ENCODE data around the gene NUDT6.

The NUDT6 gene

GRCh38 chr4:122908223-122908622, 14.2 kb downstream of the NUDT6 start:
- no peak for TF ChIP-seq CTCF (IDR thresholded peaks at IDR 0.05; ENCODE audit: low read depth, low read length)
- H3K4me3 ChIP-seq (ENCODE audit: low read depth, low read length), result no peak overlapping the region
- no peak for DNase-seq (ENCODE audit: low read depth, low spot score)
- in situ Hi-C loops (cut with HindIII; ENCODE audit: low sequenced_read_pairs), result loop anchor here (25.0 kb wide), 1 partner anchor 146 kb away; no protein-coding TSS in a partner anchor

GRCh38 chr4:122906859-122907305, 15.5 kb downstream of the NUDT6 start:
- DNase-seq (ENCODE audit: low read depth, low spot score), result no peak
- no peak overlapping the region for H3K4me3 ChIP-seq (ENCODE audit: low read depth, low read length)
- no peak for TF ChIP-seq CTCF (IDR thresholded peaks at IDR 0.05; ENCODE audit: low read depth, low read length)
- in situ Hi-C loops (cut with HindIII; ENCODE audit: low sequenced_read_pairs), result loop anchor here (25.0 kb wide), 1 partner anchor 145 kb away; no protein-coding TSS in a partner anchor

- DNase-seq (ENCODE audit: low read depth, low spot score), result no peak
- in situ Hi-C loops (cut with HindIII; ENCODE audit: low sequenced_read_pairs), result loop anchor here (25.0 kb wide), 1 partner anchor 142 kb away; no protein-coding TSS in a partner anchor
- no peak overlapping the region for H3K4me3 ChIP-seq (ENCODE audit: low read depth, low read length)
- no peak for TF ChIP-seq CTCF (IDR thresholded peaks at IDR 0.05; ENCODE audit: low read depth, low read length)
These were observed 18.6 kb downstream of the NUDT6 start for GRCh38 chr4:122903766-122904288.

- H3K4me3 ChIP-seq (ENCODE audit: low read depth, low read length), result no peak overlapping the region
- no peak for TF ChIP-seq CTCF (IDR thresholded peaks at IDR 0.05; ENCODE audit: low read depth, low read length)
- DNase-seq (ENCODE audit: low read depth, low spot score), result no peak
- in situ Hi-C loops (cut with HindIII; ENCODE audit: low sequenced_read_pairs), result loop anchor here (25.0 kb wide), 1 partner anchor 139 kb away; no protein-coding TSS in a partner anchor
These were observed 21.0 kb downstream of the NUDT6 start for GRCh38 chr4:122901247-122902010.

GRCh38 chr4:122900314-122900713, 22.1 kb downstream of the NUDT6 start:
- H3K4me3 ChIP-seq (ENCODE audit: low read depth, low read length), result no peak overlapping the region
- in situ Hi-C loops (cut with HindIII; ENCODE audit: low sequenced_read_pairs), result loop anchor here (25.0 kb wide), 1 partner anchor 138 kb away; no protein-coding TSS in a partner anchor
- no peak for DNase-seq (ENCODE audit: low read depth, low spot score)
- no peak for TF ChIP-seq CTCF (IDR thresholded peaks at IDR 0.05; ENCODE audit: low read depth, low read length)

- no peak overlapping the region for H3K4me3 ChIP-seq (ENCODE audit: low read depth, low read length)
- no peak for DNase-seq (ENCODE audit: low read depth, low spot score)
- in situ Hi-C loops (cut with HindIII; ENCODE audit: low sequenced_read_pairs), result loop anchor here (25.0 kb wide), 1 partner anchor 137 kb away; no protein-coding TSS in a partner anchor
- no peak for TF ChIP-seq CTCF (IDR thresholded peaks at IDR 0.05; ENCODE audit: low read depth, low read length)
These were observed 22.7 kb downstream of the NUDT6 start for GRCh38 chr4:122899682-122900081.
